GM12801 (cell line): ENCODE data around the gene B9D2.

ENCODE experiments used
- CTCF ChIP-seq: IDR thresholded peaks from one replicate; pipeline ENCODE4 v1.5.1; 2011; ENCODE audit warnings: control low read depth; ENCODE audit not compliant: insufficient read length; ENCODE audit errors: extremely low read depth

B9D2 gene

GRCh38 chr19:41384351-41384750, 20.4 kb upstream of the B9D2 start:
- TF ChIP-seq CTCF = no peak

GRCh38 chr19:41377977-41378709, 14.2 kb upstream of the B9D2 start:
- TF ChIP-seq CTCF = no peak

- TF ChIP-seq CTCF = no peak
Measured at GRCh38 chr19:41376998-41377365, 13.0 kb upstream of the B9D2 start.

- no peak for TF ChIP-seq CTCF
Measured at GRCh38 chr19:41376241-41376997, 12.5 kb upstream of the B9D2 start, which contains the start of gene TMEM91. TMEM91 (plus strand) TSS chr19:41376533; CDS start chr19:41378310, 1,777 bp downstream.

GRCh38 chr19:41373993-41374392, 10.0 kb upstream of the B9D2 start:
- TF ChIP-seq CTCF = no peak

GRCh38 chr19:41372501-41372900, 8.6 kb upstream of the B9D2 start:
- TF ChIP-seq CTCF = no peak

- no peak for TF ChIP-seq CTCF
Measured at GRCh38 chr19:41371541-41371940, 7.6 kb upstream of the B9D2 start.
